T-cell (primary cell): ENCODE results near the gene SHC2. TPM values are rescaled to one million over a fixed set of nuclear protein-coding genes. Genes with fewer than 3 reads are reported as not detected.
"Not testable (repeated sequence)": the region's sequence is repeated elsewhere in the genome, so short reads cannot be mapped to it uniquely, and the experiment has no call there.

Experiments
- ATAC-seq, 4 experiments: fragments of 200-7000 bp in 3 of 4; fragments of 150-1000 bp in 1 of 4; cut with Tn5 transposase; replicated peaks in 1 of 4; 1 replicate in 3 of 4; 2 replicates in 1 of 4; pipeline ENCODE4 v1.10.0; 2021; ENCODE audit warnings: moderate library complexity in 3 of 4, mild to moderate bottlenecking in 2 of 4, moderate number of reproducible peaks in 1 of 4
- CTCF ChIA-PET, 2 donors: fragments of 300-600 bp; sonication (Branson Sonifier 250); formaldehyde crosslinking; loops; one replicate each; lab custom pipeline; 2022; ENCODE audit warnings: antibody characterized with exemption in 2 of 2; lab: Charles Lee
- POLR2A ChIA-PET, 2 donors: fragments of 300-600 bp; sonication (Branson Sonifier 250); formaldehyde crosslinking; loops; one replicate each; lab custom pipeline; 2022; ENCODE audit warnings: antibody characterized with exemption in 2 of 2; lab: Charles Lee
- DNase-seq, 35 experiments: peaks; one replicate each; pipeline versions ENCODE4 v3.0.0 to v3.0.0-alpha.2; 2013 to 2023
- H3K27ac ChIP-seq: one replicate; pipeline ENCODE4 v1.5.1; 2013; ENCODE audit warnings: low read length
- H3K27me3 ChIP-seq, 2 experiments: replicated peaks in 1 of 2; 1 replicate in 1 of 2; 2 replicates in 1 of 2; pipeline versions ENCODE4 v1.6.1 to v1.7.0; 2013; ENCODE audit warnings: low read length in 1 of 2, mixed read lengths in 1 of 2; ENCODE audit not compliant: control insufficient read depth in 2 of 2, insufficient read depth in 2 of 2; ENCODE audit errors: extremely low read depth in 1 of 2
- H3K36me3 ChIP-seq, 2 donors: 1 replicate in 1 of 2; 2 replicates in 1 of 2; pipeline versions ENCODE4 v1.6.1 to v1.7.0; 2013; ENCODE audit warnings: low read length in 1 of 2; ENCODE audit not compliant: control insufficient read depth in 2 of 2, insufficient read depth in 1 of 2; ENCODE audit errors: extremely low read depth in 1 of 2
- H3K4me1 ChIP-seq, 2 experiments: 1 replicate in 1 of 2; 2 replicates in 1 of 2; pipeline versions ENCODE4 v1.6.1 to v1.7.0; 2013; ENCODE audit warnings: low read length in 2 of 2, mixed read lengths in 1 of 2; ENCODE audit not compliant: insufficient read depth in 2 of 2, control insufficient read depth in 1 of 2; ENCODE audit errors: extremely low read depth in 1 of 2
- H3K4me3 ChIP-seq, 2 donors: 1 replicate in 1 of 2; 2 replicates in 1 of 2; pipeline versions ENCODE4 v1.5.1 to v1.7.0; 2013; ENCODE audit warnings: mild to moderate bottlenecking in 2 of 2, low read length in 1 of 2, moderate library complexity in 1 of 2; ENCODE audit not compliant: control insufficient read depth in 1 of 2; ENCODE audit errors: extremely low read depth in 1 of 2
- H3K9me3 ChIP-seq: 2 replicates; pipeline ENCODE4 v1.7.0; 2013
- H3K27ac Mint-ChIP-seq, 2 donors: one replicate each; pipeline ENCODE4 v1.8.0; 2020 to 2021; ENCODE audit warnings: mild to moderate bottlenecking in 2 of 2, mixed read lengths in 2 of 2
- H3K27me3 Mint-ChIP-seq, 2 donors: one replicate each; pipeline ENCODE4 v1.8.0; 2021 to 2022; ENCODE audit warnings: mixed read lengths in 2 of 2
- H3K36me3 Mint-ChIP-seq: one replicate; pipeline ENCODE4 v1.8.0; 2021; ENCODE audit warnings: mixed read lengths
- H3K4me1 Mint-ChIP-seq, 3 donors: one replicate each; pipeline ENCODE4 v1.8.0; 2020 to 2022; ENCODE audit warnings: mixed read lengths in 3 of 3, mild to moderate bottlenecking in 1 of 3
- H3K4me3 Mint-ChIP-seq, 3 donors: one replicate each; pipeline ENCODE4 v1.8.0; 2020 to 2022; ENCODE audit warnings: mild to moderate bottlenecking in 3 of 3, mixed read lengths in 3 of 3, moderate library complexity in 3 of 3
- H3K9me3 Mint-ChIP-seq, 3 donors: one replicate each; pipeline ENCODE4 v1.8.0; 2020 to 2022; ENCODE audit warnings: mixed read lengths in 3 of 3
- WGBS: methylation state at CpG from one replicate; pipeline ENCODE4 v1.1.5; 2013; ENCODE audit warnings: missing lambda C conversion rate; ENCODE audit not compliant: insufficient coverage; 5-methylcytosine and 5-hydroxymethylcytosine counted together
- total RNA-seq, 35 experiments: library from RNA in 6 of 35; stranded (reverse) in 6 of 35; fragments of 120-200 nt in 1 of 35; gene quantifications; one replicate each; pipeline versions ENCODE4 v1.2.1 to v1.2.4 and lab custom pipeline; 2013 to 2026

Gene SHC2
- total RNA-seq, 5 donors from 2014 or later (not counting 1 experiment from before 2014, with no cell fraction given): 0.66 to 4.4 (median 3.4) TPM

GRCh38 chr19:389255-389934, 71.4 kb downstream of the SHC2 start:
- Mint-ChIP-seq H3K4me3 (no peak overlapping the region), H3K36me3 (no peaks in the 10 kb centered on the region), H3K9me3 (peaks cover 0 to 5% (median 5%) of the 10 kb centered on the region in 3 donors), H3K27me3 (peaks cover 29 to 36% of the 10 kb centered on the region in 2 donors), H3K27ac (no peak overlapping the region), H3K4me1 (peaks cover 0 to 8% (median 0%) of the 10 kb centered on the region in 3 donors)
- H3K27ac ChIP-seq: no peak overlapping the region
- H3K4me1 ChIP-seq: peaks cover 0 to under 1% of the 10 kb centered on the region in 2 experiments
- no peaks in the 10 kb centered on the region for H3K36me3 ChIP-seq
- peaks cover 6 to 32% of the 10 kb centered on the region in 2 experiments for H3K27me3 ChIP-seq
- POLR2A ChIA-PET: no interaction called here
- H3K9me3 ChIP-seq: no peaks in the 10 kb centered on the region
- CTCF ChIA-PET: no interaction called here
- no peak for DNase-seq
- 67% methylated on average over 11 of the region's 21 CpGs for WGBS
- H3K4me3 ChIP-seq: no peak overlapping the region
- ATAC-seq: no peak

DNA sequence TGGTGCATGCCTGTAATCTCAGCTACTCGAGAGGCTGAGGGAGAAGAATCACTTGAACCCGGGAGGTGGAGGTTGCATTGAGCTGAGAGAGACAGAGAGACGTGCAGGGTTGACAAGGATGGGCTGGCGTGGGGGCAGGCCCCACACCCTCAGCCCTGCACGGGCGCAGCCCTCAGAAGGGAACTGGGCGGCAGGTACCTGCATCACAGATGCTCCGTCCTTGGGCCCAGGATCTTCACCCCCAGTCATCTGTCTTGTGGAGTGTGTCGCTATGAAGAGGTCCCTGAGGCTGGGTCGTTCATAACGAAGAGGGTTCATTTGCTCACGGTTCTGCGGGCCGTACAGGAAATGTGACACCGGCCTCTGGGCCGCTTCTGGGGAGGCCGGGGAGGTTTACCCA, 72.1 kb downstream of the SHC2 start:
- Histone ChIP-seq H3K4me1 (peaks cover 0 to 7% of the 10 kb centered on the region in 2 experiments), H3K36me3 (no peaks in the 10 kb centered on the region), H3K9me3 (no peaks in the 10 kb centered on the region), H3K27me3 (peaks cover 6 to 39% of the 10 kb centered on the region in 2 experiments), H3K4me3 (no peak overlapping the region), H3K27ac (no peak overlapping the region)
- no peak for DNase-seq
- ChIA-PET CTCF (no interaction called here), POLR2A (no interaction called here)
- WGBS: 75% methylated on average over 13 of the region's 17 CpGs
- no peak overlapping the region for H3K27ac Mint-ChIP-seq
- H3K4me1 Mint-ChIP-seq: peaks cover 0 to 12% (median 0%) of the 10 kb centered on the region in 3 donors
- ATAC-seq: no peak
- peaks cover 0 to 5% (median 0%) of the 10 kb centered on the region in 3 donors for H3K9me3 Mint-ChIP-seq
- H3K36me3 Mint-ChIP-seq: no peaks in the 10 kb centered on the region
- peaks cover 36 to 43% of the 10 kb centered on the region in 2 donors for H3K27me3 Mint-ChIP-seq
- H3K4me3 Mint-ChIP-seq: no peak overlapping the region

GRCh38 chr19:387777-388176, 73.1 kb downstream of the SHC2 start:
- Histone ChIP-seq H3K27ac (no peak overlapping the region), H3K4me3 (no peak overlapping the region), H3K9me3 (no peaks in the 10 kb centered on the region), H3K36me3 (no peaks in the 10 kb centered on the region), H3K27me3 (peaks cover 12 to 48% of the 10 kb centered on the region in 2 experiments), H3K4me1 (peaks cover 0 to 11% of the 10 kb centered on the region in 2 experiments)
- Mint-ChIP-seq H3K4me1 (peaks cover 5 to 13% (median 7%) of the 10 kb centered on the region in 3 donors), H3K27ac (no peak overlapping the region), H3K36me3 (no peaks in the 10 kb centered on the region), H3K27me3 (peaks cover 42 to 50% of the 10 kb centered on the region in 2 donors), H3K4me3 (no peak overlapping the region), H3K9me3 (no peaks in the 10 kb centered on the region)
- 83% methylated on average over 14 of the region's 21 CpGs for WGBS
- POLR2A ChIA-PET: no interaction called here
- no peak for ATAC-seq
- DNase-seq: no peak
- CTCF ChIA-PET: no interaction called here

DNA sequence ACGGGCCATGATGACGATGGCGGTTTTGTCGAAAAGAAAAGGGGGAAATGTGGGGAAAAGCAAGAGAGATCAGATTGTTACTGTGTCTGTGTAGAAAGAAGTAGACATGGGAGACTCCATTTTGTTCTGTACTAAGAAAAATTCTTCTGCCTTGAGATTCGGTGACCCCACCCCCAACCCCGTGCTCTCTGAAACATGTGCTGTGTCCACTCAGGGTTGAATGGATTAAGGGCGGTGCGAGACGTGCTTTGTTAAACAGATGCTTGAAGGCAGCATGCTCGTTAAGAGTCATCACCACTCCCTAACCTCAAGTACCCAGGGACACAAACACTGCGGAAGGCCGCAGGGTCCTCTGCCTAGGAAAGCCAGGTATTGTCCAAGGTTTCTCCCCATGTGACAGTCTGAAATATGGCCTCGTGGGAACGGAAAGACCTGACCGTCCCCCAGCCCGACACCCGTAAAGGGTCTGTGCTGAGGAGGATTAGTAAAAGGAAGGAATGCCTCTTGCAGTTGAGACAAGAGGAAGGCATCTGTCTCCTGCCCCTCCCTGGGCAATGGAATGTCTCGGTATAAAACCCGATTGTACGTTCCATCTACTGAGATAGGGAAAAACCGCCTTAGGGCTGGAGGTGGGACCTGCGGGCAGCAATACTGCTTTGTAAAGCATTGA, 74.1 kb downstream of the SHC2 start:
- ATAC-seq, H3K9me3 ChIP-seq, H3K9me3 Mint-ChIP-seq, CTCF ChIA-PET, H3K27ac ChIP-seq, H3K4me3 Mint-ChIP-seq, H3K36me3 Mint-ChIP-seq, POLR2A ChIA-PET, H3K36me3 ChIP-seq, H3K4me3 ChIP-seq, DNase-seq: not testable (repeated sequence)
- H3K27me3 ChIP-seq: peaks cover 12 to 48% of the 10 kb centered on the region in 2 experiments
- Mint-ChIP-seq H3K27ac (peak overlapping the region in 1 of 2 donors; percentile 39), H3K27me3 (peaks cover 45 to 54% of the 10 kb centered on the region in 2 donors), H3K4me1 (peaks cover 8 to 17% (median 13%) of the 10 kb centered on the region in 3 donors)
- H3K4me1 ChIP-seq: peaks cover 0 to 17% of the 10 kb centered on the region in 2 experiments
- WGBS: no CpG with 5 or more reads among the region's 22 CpGs

GRCh38 chr19:386189-386588, 74.6 kb downstream of the SHC2 start:
- H3K4me3 Mint-ChIP-seq: not testable (repeated sequence)

DNA sequence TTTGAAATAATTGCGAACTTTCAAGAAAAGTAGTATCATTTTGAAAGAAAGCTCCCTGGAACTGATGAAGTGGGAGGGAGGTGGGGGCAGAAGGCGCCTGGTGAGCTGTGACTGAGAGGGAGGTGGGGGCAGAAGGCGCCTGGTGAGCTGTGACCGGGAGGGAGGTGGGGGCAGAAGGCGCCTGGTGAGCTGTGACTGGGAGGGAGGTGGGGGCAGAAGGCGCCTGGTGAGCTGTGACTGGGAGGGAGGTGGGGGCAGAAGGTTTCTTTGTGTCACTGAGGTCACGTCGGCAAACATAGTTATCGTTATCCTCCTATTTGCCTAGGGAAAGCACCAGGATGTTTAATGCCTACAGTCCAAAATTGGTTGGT, 76.0 kb downstream of the SHC2 start:
- no peak overlapping the region for H3K27ac ChIP-seq
- ChIA-PET CTCF (no interaction called here), POLR2A (no interaction called here)
- H3K4me3 ChIP-seq: no peak overlapping the region
- Mint-ChIP-seq H3K27me3 (peaks cover 53 to 62% of the 10 kb centered on the region in 2 donors), H3K36me3 (no peaks in the 10 kb centered on the region), H3K9me3 (no peaks in the 10 kb centered on the region), H3K27ac (no peak overlapping the region), H3K4me1 (peaks cover 8 to 22% (median 15%) of the 10 kb centered on the region in 3 donors), H3K4me3 (no peak overlapping the region)
- H3K36me3 ChIP-seq: no peaks in the 10 kb centered on the region
- H3K9me3 ChIP-seq: no peaks in the 10 kb centered on the region
- peaks cover 0 to 17% of the 10 kb centered on the region in 2 experiments for H3K4me1 ChIP-seq
- 52% methylated on average over 5 of the region's 9 CpGs for WGBS
- DNase-seq (no peak), ATAC-seq (no peak)
- H3K27me3 ChIP-seq: peaks cover 11 to 39% of the 10 kb centered on the region in 2 experiments

More at GRCh38 chr19:386189-386588, 74.6 kb downstream of the SHC2 start:
- no CpG with 5 or more reads among the region's 8 CpGs for WGBS
- DNase-seq, H3K9me3 ChIP-seq, H3K4me3 ChIP-seq, CTCF ChIA-PET, ATAC-seq, H3K36me3 ChIP-seq, POLR2A ChIA-PET, H3K9me3 Mint-ChIP-seq, H3K27ac ChIP-seq, H3K36me3 Mint-ChIP-seq: not testable (repeated sequence)
- peak overlapping the region in 1 of 2 donors; percentile 39 for H3K27ac Mint-ChIP-seq
- H3K27me3 Mint-ChIP-seq: peaks cover 45 to 54% of the 10 kb centered on the region in 2 donors
- H3K27me3 ChIP-seq: peaks cover 12 to 48% of the 10 kb centered on the region in 2 experiments
- H3K4me1 Mint-ChIP-seq: peaks cover 8 to 17% (median 13%) of the 10 kb centered on the region in 3 donors
- peaks cover 0 to 17% of the 10 kb centered on the region in 2 experiments for H3K4me1 ChIP-seq
